Measurements from ENCODE around the gene SLC8A3.

- TF ChIP-seq CTCF (conservative IDR thresholded peaks at IDR 0.05; ENCODE audit: low read length), result no peak
- no peak for TF ChIP-seq EZH2phosphoT487 (IDR thresholded peaks at IDR 0.05; ENCODE audit: borderline replicate concordance)
Measured at GRCh38 chr14:70188322-70188658, 461 bp downstream of the SLC8A3 start.

Measured in Loucy (cell line).